ENCODE data around the gene HPCAL4.

Gene HPCAL4

GRCh38 chr1:39657923-39658485 lies 33.2 kb downstream of the HPCAL4 start:
- Histone ChIP-seq H3K36me3 (ENCODE audit: insufficient read depth, low read depth, low read length) (no peaks in the 10 kb centered on the region), H3K4me1 (ENCODE audit: insufficient read depth, low read length) (no peaks in the 10 kb centered on the region), H3K9me3 (ENCODE audit: insufficient read depth, low read depth, low read length) (no peaks in the 10 kb centered on the region), H3K27ac (ENCODE audit: low read length) (no peak overlapping the region), H3K27me3 (ENCODE audit: insufficient read depth, low read length) (peaks cover 96% of the 10 kb centered on the region), H3K4me3 (ENCODE audit: low read length) (peak overlapping the region; percentile 37; the same call in 1 of the 2 replicates), H3K9ac (ENCODE audit: low read depth, low read length) (no peak overlapping the region)

GRCh38 chr1:39657402-39657801 lies 33.8 kb downstream of the HPCAL4 start:
- Histone ChIP-seq H3K9me3 (ENCODE audit: insufficient read depth, low read depth, low read length) (no peaks in the 10 kb centered on the region), H3K36me3 (ENCODE audit: insufficient read depth, low read depth, low read length) (no peaks in the 10 kb centered on the region), H3K27me3 (ENCODE audit: insufficient read depth, low read length) (peaks cover 90% of the 10 kb centered on the region), H3K4me1 (ENCODE audit: insufficient read depth, low read length) (no peaks in the 10 kb centered on the region), H3K9ac (ENCODE audit: low read depth, low read length) (no peak overlapping the region), H3K4me3 (ENCODE audit: low read length) (no peak overlapping the region), H3K27ac (ENCODE audit: low read length) (no peak overlapping the region)

DNA sequence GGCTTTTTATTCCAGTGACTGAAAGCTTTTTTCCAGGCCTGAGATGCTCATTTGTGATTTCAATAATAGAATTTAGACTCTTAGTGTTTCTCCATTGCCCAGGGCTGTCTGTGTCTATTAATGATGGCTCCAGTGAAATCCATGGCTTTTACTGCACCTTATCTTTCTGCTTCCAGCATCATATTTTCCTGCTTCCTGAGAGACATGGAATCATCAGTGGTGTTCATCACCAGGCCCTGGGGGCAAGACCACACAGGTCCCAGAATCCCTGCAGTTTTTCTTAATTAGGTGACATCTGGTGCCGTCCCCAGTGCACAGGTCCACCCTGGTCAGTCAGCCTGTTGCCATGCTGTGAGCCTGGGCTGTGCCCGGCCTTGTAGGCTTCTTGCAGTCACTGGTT lies 34.8 kb downstream of the HPCAL4 start:
- H3K27ac ChIP-seq (ENCODE audit: low read length), result no peak overlapping the region
- no peaks in the 10 kb centered on the region for H3K4me1 ChIP-seq (ENCODE audit: insufficient read depth, low read length)
- no peak overlapping the region for H3K9ac ChIP-seq (ENCODE audit: low read depth, low read length)
- H3K27me3 ChIP-seq (ENCODE audit: insufficient read depth, low read length), result peaks cover 80% of the 10 kb centered on the region
- H3K4me3 ChIP-seq (ENCODE audit: low read length), result no peak overlapping the region
- no peaks in the 10 kb centered on the region for H3K9me3 ChIP-seq (ENCODE audit: insufficient read depth, low read depth, low read length)
- H3K36me3 ChIP-seq (ENCODE audit: insufficient read depth, low read depth, low read length), result no peaks in the 10 kb centered on the region

- no peak overlapping the region for H3K9ac ChIP-seq (ENCODE audit: low read depth, low read length)
- H3K27ac ChIP-seq (ENCODE audit: low read length), result no peak overlapping the region
- no peaks in the 10 kb centered on the region for H3K9me3 ChIP-seq (ENCODE audit: insufficient read depth, low read depth, low read length)
- H3K4me1 ChIP-seq (ENCODE audit: insufficient read depth, low read length), result no peaks in the 10 kb centered on the region
- H3K36me3 ChIP-seq (ENCODE audit: insufficient read depth, low read depth, low read length), result no peaks in the 10 kb centered on the region
- H3K27me3 ChIP-seq (ENCODE audit: insufficient read depth, low read length), result peaks cover 80% of the 10 kb centered on the region
- H3K4me3 ChIP-seq (ENCODE audit: low read length), result no peak overlapping the region
Observed at GRCh38 chr1:39655578-39656268, 35.5 kb downstream of the HPCAL4 start.

DNA sequence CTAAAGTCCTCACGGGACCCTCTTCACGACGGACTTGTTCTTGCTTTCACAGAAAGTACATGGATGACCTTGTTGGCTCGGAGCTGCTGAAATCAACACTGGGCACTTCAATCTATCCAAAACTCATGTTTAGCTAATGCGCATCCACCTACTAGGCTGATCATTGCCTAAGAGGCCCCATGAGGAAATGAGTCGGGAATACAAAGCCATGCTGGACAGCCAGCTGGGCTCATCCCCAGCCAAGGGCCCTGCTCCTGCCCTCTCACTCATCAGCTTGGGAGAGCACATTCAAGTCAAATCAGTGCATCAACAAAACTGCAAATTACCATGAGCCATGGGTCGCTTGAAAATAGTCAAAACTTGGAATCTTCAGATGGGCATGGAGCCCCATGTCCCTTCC lies 36.9 kb downstream of the HPCAL4 start:
- Histone ChIP-seq H3K27me3 (ENCODE audit: insufficient read depth, low read length) (peaks cover 77% of the 10 kb centered on the region), H3K4me3 (ENCODE audit: low read length) (no peak overlapping the region), H3K27ac (ENCODE audit: low read length) (no peak overlapping the region), H3K36me3 (ENCODE audit: insufficient read depth, low read depth, low read length) (no peaks in the 10 kb centered on the region), H3K9me3 (ENCODE audit: insufficient read depth, low read depth, low read length) (no peaks in the 10 kb centered on the region), H3K9ac (ENCODE audit: low read depth, low read length) (no peak overlapping the region), H3K4me1 (ENCODE audit: insufficient read depth, low read length) (no peaks in the 10 kb centered on the region)

DNA sequence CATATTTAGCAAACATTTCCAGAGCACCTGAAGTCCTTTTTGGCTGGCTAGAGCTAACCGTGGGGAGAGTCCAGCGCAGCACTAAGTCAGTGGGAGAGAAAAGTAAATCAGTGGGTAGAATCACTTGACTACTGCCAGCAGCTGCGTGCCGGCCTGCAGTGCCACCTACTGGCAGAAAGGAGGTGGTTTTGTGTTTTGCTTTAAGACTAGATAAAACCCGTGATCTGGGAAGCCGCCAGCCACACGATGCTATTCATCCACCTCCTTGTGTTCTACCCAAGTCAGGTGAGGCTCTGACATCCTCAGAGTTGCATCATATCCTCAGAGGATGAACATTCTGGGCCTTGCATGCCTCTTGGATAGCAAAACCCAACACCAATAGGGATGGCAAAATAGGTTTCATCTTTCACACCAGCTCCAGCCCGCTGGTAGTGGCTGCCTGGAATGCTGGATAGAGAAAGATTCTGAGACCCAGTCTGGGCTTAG lies 37.6 kb downstream of the HPCAL4 start:
- H3K9ac ChIP-seq (ENCODE audit: low read depth, low read length), result no peak overlapping the region
- H3K4me1 ChIP-seq (ENCODE audit: insufficient read depth, low read length), result no peaks in the 10 kb centered on the region
- H3K27me3 ChIP-seq (ENCODE audit: insufficient read depth, low read length), result peaks cover 73% of the 10 kb centered on the region
- H3K9me3 ChIP-seq (ENCODE audit: insufficient read depth, low read depth, low read length), result no peaks in the 10 kb centered on the region
- no peaks in the 10 kb centered on the region for H3K36me3 ChIP-seq (ENCODE audit: insufficient read depth, low read depth, low read length)
- no peak overlapping the region for H3K4me3 ChIP-seq (ENCODE audit: low read length)
- H3K27ac ChIP-seq (ENCODE audit: low read length), result no peak overlapping the region

DNA sequence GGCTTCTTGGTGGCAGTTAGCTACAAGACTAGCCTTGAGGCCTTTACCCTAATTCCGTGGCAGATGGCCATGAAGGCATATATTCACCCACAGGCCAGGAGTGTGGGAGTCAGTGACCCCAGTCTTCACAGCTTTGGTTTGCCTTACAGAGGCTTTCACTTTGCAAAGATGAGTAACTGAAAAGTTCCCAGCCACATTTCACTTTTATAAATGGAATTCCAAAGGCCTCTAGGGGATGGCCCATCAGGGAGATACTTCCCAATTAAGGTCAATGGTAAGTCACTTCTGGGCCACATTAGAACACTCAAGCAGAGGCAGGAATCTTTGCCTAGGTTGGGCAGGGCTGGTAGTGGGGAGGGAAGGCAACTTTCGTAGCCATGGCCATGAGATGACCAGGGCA lies 38.7 kb downstream of the HPCAL4 start:
- Histone ChIP-seq H3K9me3 (ENCODE audit: insufficient read depth, low read depth, low read length) (no peaks in the 10 kb centered on the region), H3K36me3 (ENCODE audit: insufficient read depth, low read depth, low read length) (no peaks in the 10 kb centered on the region), H3K9ac (ENCODE audit: low read depth, low read length) (no peak overlapping the region), H3K27me3 (ENCODE audit: insufficient read depth, low read length) (peaks cover 74% of the 10 kb centered on the region), H3K27ac (ENCODE audit: low read length) (no peak overlapping the region), H3K4me3 (ENCODE audit: low read length) (no peak overlapping the region), H3K4me1 (ENCODE audit: insufficient read depth, low read length) (no peaks in the 10 kb centered on the region)

- no peak overlapping the region for H3K27ac ChIP-seq (ENCODE audit: low read length)
- H3K9me3 ChIP-seq (ENCODE audit: insufficient read depth, low read depth, low read length), result no peaks in the 10 kb centered on the region
- H3K36me3 ChIP-seq (ENCODE audit: insufficient read depth, low read depth, low read length), result no peaks in the 10 kb centered on the region
- H3K4me1 ChIP-seq (ENCODE audit: insufficient read depth, low read length), result no peaks in the 10 kb centered on the region
- peaks cover 74% of the 10 kb centered on the region for H3K27me3 ChIP-seq (ENCODE audit: insufficient read depth, low read length)
- H3K9ac ChIP-seq (ENCODE audit: low read depth, low read length), result no peak overlapping the region
- H3K4me3 ChIP-seq (ENCODE audit: low read length), result no peak overlapping the region
Observed at GRCh38 chr1:39652105-39652504, 39.1 kb downstream of the HPCAL4 start.

GRCh38 chr1:39650431-39650830 lies 40.8 kb downstream of the HPCAL4 start:
- no peaks in the 10 kb centered on the region for H3K9me3 ChIP-seq (ENCODE audit: insufficient read depth, low read depth, low read length)
- H3K27ac ChIP-seq (ENCODE audit: low read length), result no peak overlapping the region
- H3K9ac ChIP-seq (ENCODE audit: low read depth, low read length), result no peak overlapping the region
- no peak overlapping the region for H3K4me3 ChIP-seq (ENCODE audit: low read length)
- H3K27me3 ChIP-seq (ENCODE audit: insufficient read depth, low read length), result peaks cover 69% of the 10 kb centered on the region
- H3K36me3 ChIP-seq (ENCODE audit: insufficient read depth, low read depth, low read length), result no peaks in the 10 kb centered on the region
- H3K4me1 ChIP-seq (ENCODE audit: insufficient read depth, low read length), result peaks cover 5% of the 10 kb centered on the region; the same call in 1 of the 2 replicates

DNA sequence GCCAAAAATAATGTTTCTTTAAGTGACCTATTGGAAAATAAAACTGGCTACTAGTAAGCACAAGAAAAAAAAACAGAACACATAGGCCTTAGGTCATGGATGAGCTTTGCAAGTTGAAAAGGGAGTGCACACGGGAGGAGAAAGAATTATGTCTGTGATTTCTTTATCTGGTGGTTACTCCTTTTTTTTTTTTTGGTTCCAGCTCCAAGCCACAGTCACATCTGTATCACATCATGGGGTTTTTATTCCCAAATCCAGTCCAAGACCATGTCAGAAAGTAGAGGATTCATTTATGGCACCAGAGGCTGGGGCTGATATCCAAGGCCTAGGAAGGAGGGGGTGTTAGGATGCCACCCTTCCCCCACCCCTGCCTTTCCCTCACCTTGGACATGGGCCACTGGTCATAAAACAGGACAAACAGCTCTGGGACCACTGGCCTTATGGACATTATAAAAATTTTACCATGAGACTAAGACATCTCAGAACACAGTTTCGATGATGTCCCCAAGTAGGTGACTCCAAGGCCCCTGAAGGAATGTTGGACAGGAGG lies 41.5 kb downstream of the HPCAL4 start:
- H3K9me3 ChIP-seq (ENCODE audit: insufficient read depth, low read depth, low read length), result no peaks in the 10 kb centered on the region
- no peak overlapping the region for H3K27ac ChIP-seq (ENCODE audit: low read length)
- peaks cover 5% of the 10 kb centered on the region; the same call in 1 of the 2 replicates for H3K4me1 ChIP-seq (ENCODE audit: insufficient read depth, low read length)
- H3K27me3 ChIP-seq (ENCODE audit: insufficient read depth, low read length), result peaks cover 73% of the 10 kb centered on the region
- no peak overlapping the region for H3K9ac ChIP-seq (ENCODE audit: low read depth, low read length)
- H3K4me3 ChIP-seq (ENCODE audit: low read length), result no peak overlapping the region
- H3K36me3 ChIP-seq (ENCODE audit: insufficient read depth, low read depth, low read length), result no peaks in the 10 kb centered on the region

DNA sequence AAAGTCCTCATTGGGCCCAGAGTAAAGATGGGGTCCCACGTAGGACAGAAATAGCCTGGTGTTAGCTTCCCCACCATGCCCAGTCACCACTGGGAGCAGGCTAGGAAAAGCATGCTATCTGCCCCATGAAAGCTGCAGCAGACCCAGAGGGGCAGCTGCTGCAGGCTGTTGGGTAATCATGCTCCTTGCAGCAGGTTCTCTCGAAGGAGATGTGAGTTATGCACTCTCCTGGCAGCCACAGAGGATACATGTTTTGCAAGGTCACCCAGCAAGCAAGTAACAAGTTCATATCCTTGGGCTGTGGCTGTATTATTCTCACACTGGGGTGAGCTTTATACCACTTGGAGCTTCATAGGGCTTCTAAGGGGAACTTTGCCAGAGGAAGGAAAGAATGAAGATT lies 42.7 kb downstream of the HPCAL4 start:
- H3K36me3 ChIP-seq (ENCODE audit: insufficient read depth, low read depth, low read length), result no peaks in the 10 kb centered on the region
- H3K4me3 ChIP-seq (ENCODE audit: low read length), result no peak overlapping the region
- no peaks in the 10 kb centered on the region for H3K9me3 ChIP-seq (ENCODE audit: insufficient read depth, low read depth, low read length)
- H3K27ac ChIP-seq (ENCODE audit: low read length), result no peak overlapping the region
- H3K27me3 ChIP-seq (ENCODE audit: insufficient read depth, low read length), result peaks cover 73% of the 10 kb centered on the region
- no peak overlapping the region for H3K9ac ChIP-seq (ENCODE audit: low read depth, low read length)
- peaks cover 5% of the 10 kb centered on the region; the same call in 1 of the 2 replicates for H3K4me1 ChIP-seq (ENCODE audit: insufficient read depth, low read length)

DNA sequence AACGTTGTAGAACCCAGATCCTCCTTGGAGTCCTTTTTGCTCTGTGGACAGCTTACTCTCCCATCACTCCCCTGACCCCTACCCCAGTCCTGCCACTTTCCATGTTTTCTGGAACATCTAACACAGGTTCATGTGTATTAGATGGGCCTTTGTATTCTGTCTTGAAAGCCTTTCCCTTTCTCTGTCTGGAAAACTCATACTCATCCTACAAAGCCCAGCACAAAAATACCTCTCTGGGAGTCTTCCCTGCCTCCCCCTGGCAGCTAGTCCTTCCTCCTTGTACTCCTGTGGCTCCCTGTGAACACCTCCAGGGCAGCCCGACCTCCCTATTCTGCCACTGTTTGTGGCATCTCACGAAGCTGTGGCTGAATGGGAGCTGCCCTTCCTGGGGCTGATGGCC lies 44.0 kb downstream of the HPCAL4 start:
- H3K36me3 ChIP-seq (ENCODE audit: insufficient read depth, low read depth, low read length), result no peaks in the 10 kb centered on the region
- no peaks in the 10 kb centered on the region for H3K9me3 ChIP-seq (ENCODE audit: insufficient read depth, low read depth, low read length)
- H3K27me3 ChIP-seq (ENCODE audit: insufficient read depth, low read length), result peaks cover 79% of the 10 kb centered on the region
- H3K9ac ChIP-seq (ENCODE audit: low read depth, low read length), result no peak overlapping the region
- H3K4me1 ChIP-seq (ENCODE audit: insufficient read depth, low read length), result peaks cover 5% of the 10 kb centered on the region; the same call in 1 of the 2 replicates
- no peak overlapping the region for H3K4me3 ChIP-seq (ENCODE audit: low read length)
- H3K27ac ChIP-seq (ENCODE audit: low read length), result no peak overlapping the region

Measured in iPS-20b (cell line).